MM.1S (cell line): ENCODE measurements around the gene NET1.

Source experiments
- DNase-seq: peaks from one replicate; pipeline ENCODE4 v3.0.0-alpha.2; 2015
- H2AFZ ChIP-seq: fragments of 300-600 bp; sonication (generic); 2 replicates; pipeline ENCODE4 v1.6.0; 2016; ENCODE audit warnings: antibody characterized with exemption, low read length
- H3F3A ChIP-seq: fragments of 300-600 bp; sonication (generic); 2 replicates; pipeline ENCODE4 v1.6.1; 2016; ENCODE audit warnings: mild to moderate bottlenecking, antibody characterized with exemption, low read length, moderate library complexity, mixed read lengths; ENCODE audit not compliant: insufficient read depth
- H3K27ac ChIP-seq: fragments of 300-600 bp; sonication (generic); 2 replicates; pipeline ENCODE4 v1.5.1; 2016; ENCODE audit warnings: mild to moderate bottlenecking, low read length
- H3K27me3 ChIP-seq: fragments of 300-600 bp; sonication (generic); replicated peaks from 2 replicates; pipeline ENCODE4 v1.6.0; 2016; ENCODE audit warnings: low read length; ENCODE audit not compliant: insufficient read depth
- H3K36me3 ChIP-seq: fragments of 300-600 bp; sonication (generic); replicated peaks from 2 replicates; pipeline ENCODE4 v1.6.1; 2016; ENCODE audit warnings: mild to moderate bottlenecking, low read length, mixed read lengths; ENCODE audit not compliant: insufficient read depth
- H3K4me1 ChIP-seq: fragments of 300-600 bp; sonication (generic); 2 replicates; pipeline ENCODE4 v1.6.1; 2016; ENCODE audit warnings: low read length, mixed read lengths
- H3K4me2 ChIP-seq: fragments of 300-600 bp; sonication (generic); 2 replicates; pipeline ENCODE4 v1.6.0; 2016; ENCODE audit warnings: low read depth, low read length
- H3K4me3 ChIP-seq: fragments of 300-600 bp; sonication (generic); 2 replicates; pipeline ENCODE4 v1.5.1; 2016; ENCODE audit warnings: low read length, mixed read lengths
- H3K79me2 ChIP-seq: fragments of 300-600 bp; sonication (generic); 2 replicates; pipeline ENCODE4 v1.6.1; 2016; ENCODE audit warnings: mixed run types, low read length, mixed read lengths
- H3K9ac ChIP-seq: fragments of 300-600 bp; sonication (generic); 2 replicates; pipeline ENCODE4 v1.6.1; 2016; ENCODE audit warnings: low read length, mixed read lengths
- H3K9me2 ChIP-seq: fragments of 300-600 bp; sonication (generic); replicated peaks from 2 replicates; pipeline ENCODE4 v1.6.1; 2016; ENCODE audit warnings: mild to moderate bottlenecking, low read length, mixed read lengths; ENCODE audit not compliant: insufficient read depth
- H3K9me3 ChIP-seq: fragments of 300-600 bp; sonication (generic); replicated peaks from 2 replicates; pipeline ENCODE4 v1.6.1; 2016; ENCODE audit warnings: mild to moderate bottlenecking, low read length, mixed read lengths; ENCODE audit not compliant: insufficient read depth
- H4K20me1 ChIP-seq: fragments of 300-600 bp; sonication (generic); 2 replicates; pipeline ENCODE4 v1.6.1; 2016; ENCODE audit warnings: mild to moderate bottlenecking, low read length, moderate library complexity, mixed read lengths; ENCODE audit not compliant: insufficient read depth
- CTCF ChIP-seq: fragments of 300-600 bp; sonication (generic); IDR thresholded peaks from 2 replicates; pipeline ENCODE4 v1.5.1; 2016; ENCODE audit warnings: antibody characterized with exemption, low read length, mixed read lengths
- EZH2 ChIP-seq: fragments of 300-600 bp; sonication (generic); optimal IDR thresholded peaks from 2 replicates; pipeline ENCODE3; 2017; ENCODE audit warnings: low read depth, mild to moderate bottlenecking, antibody characterized with exemption, low read length, mixed read lengths
- EZH2phosphoT487 ChIP-seq: fragments of 300-600 bp; sonication (generic); IDR thresholded peaks from 2 replicates; pipeline ENCODE4 v1.6.1; 2018; ENCODE audit warnings: antibody characterized with exemption, low read length

NET1 gene

GRCh38 chr10:5508161-5508604 lies 95.8 kb downstream of the NET1 start:
- DNase-seq, result no peak
- H2AFZ ChIP-seq, result no peak overlapping the region
- H3K36me3 ChIP-seq, result no peaks in the 10 kb centered on the region
- H3F3A ChIP-seq, result no peaks in the 10 kb centered on the region
- no peaks in the 10 kb centered on the region for H4K20me1 ChIP-seq
- no peak for TF ChIP-seq EZH2
- TF ChIP-seq CTCF, result no peak
- no peak for TF ChIP-seq EZH2phosphoT487
- H3K9me2 ChIP-seq, result no peaks in the 10 kb centered on the region
- no peaks in the 10 kb centered on the region for H3K9me3 ChIP-seq
- H3K79me2 ChIP-seq, result no peaks in the 10 kb centered on the region
- no peak overlapping the region for H3K4me3 ChIP-seq
- H3K4me2 ChIP-seq, result no peak overlapping the region
- H3K27me3 ChIP-seq, result 0 out of 2 replicates have a peak, but pooled peaks cover under 1% of the 10 kb centered on the region
- no peak overlapping the region for H3K27ac ChIP-seq
- H3K4me1 ChIP-seq, result no peaks in the 10 kb centered on the region
- no peak overlapping the region for H3K9ac ChIP-seq
